Measurements from ENCODE around the gene ZNF787. TPM values are rescaled to one million over a fixed set of nuclear protein-coding genes. Genes with fewer than 3 reads are reported as not detected.

ZNF787 gene
- total and polyA plus RNA-seq, 2 of the 13 experiments (the other 11 are each of a cell fraction or from before 2014, with no cell fraction given) = 15.1 to 42.8 TPM

- H3K27me3 ChIP-seq (ENCODE audit: control insufficient read depth in 1 of 2, insufficient read depth in 2 of 2, low read length in 2 of 2) = no peaks in the 10 kb centered on the region; a peak in 1 of 5 replicates
- H3K4me2 ChIP-seq (ENCODE audit: low read depth, low read length) = no peak overlapping the region
- ChIA-PET CTCF (ENCODE audit: low intra/inter-chr PET ratio, low total read pairs) (no interaction called here), POLR2A (interaction anchor here (1.0 to 1.1 kb wide), 2 partner anchors 15 to 19 kb away, joined by 3 to 4 read pairs; no protein-coding TSS in a partner anchor)
- intact Hi-C loops (cut with micrococcal nuclease; ENCODE audit: unreplicated experiment) = loop anchor here (5.0 kb wide), 1 partner anchor 194 kb away; no protein-coding TSS in a partner anchor
- no peaks in the 10 kb centered on the region for H3K9me3 ChIP-seq (ENCODE audit: low read length)
- H3K4me1 ChIP-seq (ENCODE audit: insufficient read depth, low read length) = peaks cover 56% of the 10 kb centered on the region
- peaks cover 18% of the 10 kb centered on the region for H3K79me2 ChIP-seq (ENCODE audit: insufficient read depth, low read length)
- ATAC-seq (no peak), FAIRE-seq (no peak), DNase-seq (ENCODE audit: low spot score) (no peak)
- no peak overlapping the region for H3K27ac ChIP-seq (ENCODE audit: extremely low read length, insufficient read depth, low read length)
- in situ Hi-C loops (cut with HindIII; ENCODE audit: extremely low pct_ligation_motif_present, low pct_unique_long_range_greater_than_20kb) = no loop called here
- TF ChIP-seq ZNF850 (CRISPR knock-in tag; conservative IDR thresholded peaks at IDR 0.05) (no peak), ZSCAN20 (CRISPR knock-in tag; IDR thresholded peaks at IDR 0.05; ENCODE audit: borderline replicate concordance) (no peak), ZC3H4 (CRISPR knock-in tag; IDR thresholded peaks at IDR 0.05; ENCODE audit: borderline replicate concordance) (no peak), ZNF607 (CRISPR knock-in tag; IDR thresholded peaks at IDR 0.05; ENCODE audit: borderline replicate concordance) (no peak)
- H3K9ac ChIP-seq (ENCODE audit: insufficient read depth, low read depth, low read length) = no peak overlapping the region
- H4K20me1 ChIP-seq (ENCODE audit: insufficient read depth, low read length) = peaks cover 16% of the 10 kb centered on the region
- H3K36me3 ChIP-seq (replicated peaks in 1 of 2; ENCODE audit: control insufficient read depth in 1 of 2, insufficient read depth in 2 of 2, low read length in 2 of 2) = peaks cover 4 to 5% of the 10 kb centered on the region in 2 experiments; a peak in 1 of 5 replicates
- no TSS peak for BruUV-seq (replicated peaks)
- 89% methylated on average over 16 of the region's 16 CpGs for WGBS (ENCODE audit: low lambda C conversion rate)
- H2AFZ ChIP-seq (ENCODE audit: low read length) = peak overlapping the region; percentile 64
- H3K4me3 ChIP-seq (replicated peaks in 1 of 3; ENCODE audit: insufficient read depth in 1 of 3, low read depth in 2 of 3, low read length in 3 of 3) = no peak overlapping the region
Measured at GRCh38 chr19:56123266-56123891, 2.3 kb upstream of the ZNF787 start.

GRCh38 chr19:56120371-56121179 is 520 bp downstream of the ZNF787 start:
- peak; percentile 61 for FAIRE-seq
- in situ Hi-C loops (cut with HindIII; ENCODE audit: extremely low pct_ligation_motif_present, low pct_unique_long_range_greater_than_20kb) = no loop called here
- TF ChIP-seq HES4 (CRISPR knock-in tag; IDR thresholded peaks at IDR 0.05; ENCODE audit: borderline replicate concordance) (peak; percentile 83; the same call in 1 of the 2 replicates), ZNF446 (CRISPR knock-in tag; IDR thresholded peaks at IDR 0.05) (peak; percentile 80; the same call in 1 of the 2 replicates), ZNF207 (IDR thresholded peaks at IDR 0.05; ENCODE audit: borderline replicate concordance) (no peak), YY1 (IDR thresholded peaks at IDR 0.05; ENCODE audit: insufficient read depth, insufficient replicate concordance, low read depth, low read length) (peak; percentile 49), DMAP1 (CRISPR knock-in tag; IDR thresholded peaks at IDR 0.05) (peak; percentile 98), NFATC3 (CRISPR knock-in tag; IDR thresholded peaks at IDR 0.05) (no peak), KLF15 (CRISPR knock-in tag; IDR thresholded peaks at IDR 0.05; ENCODE audit: borderline replicate concordance) (0 out of 2 replicates have a peak, but pooled peaks have one; percentile 79), SMAD9 (CRISPR knock-in tag; IDR thresholded peaks at IDR 0.05) (no peak), RBM39 (IDR thresholded peaks at IDR 0.05; ENCODE audit: low read depth, low read length, poor library complexity, severe bottlenecking) (peak; percentile 50)

More at GRCh38 chr19:56120371-56121179, 520 bp downstream of the ZNF787 start:
- peaks cover 41% of the 10 kb centered on the region for H4K20me1 ChIP-seq (ENCODE audit: insufficient read depth, low read length)
- BruUV-seq (replicated peaks) = no TSS peak
- peaks cover 43% of the 10 kb centered on the region for H3K79me2 ChIP-seq (ENCODE audit: insufficient read depth, low read length)
- H3K27me3 ChIP-seq (ENCODE audit: control insufficient read depth in 1 of 2, insufficient read depth in 2 of 2, low read length in 2 of 2) = no peaks in the 10 kb centered on the region; a peak in 1 of 5 replicates
- ATAC-seq (peak; percentile 70), DNase-seq (ENCODE audit: low spot score) (peak; percentile 86)
- H3K4me3 ChIP-seq (replicated peaks in 1 of 3; ENCODE audit: insufficient read depth in 1 of 3, low read depth in 2 of 3, low read length in 3 of 3) = peak overlapping the region; percentile 69 to 90 (median 83)
- peaks cover 53% of the 10 kb centered on the region for H3K4me1 ChIP-seq (ENCODE audit: insufficient read depth, low read length)
- peak overlapping the region; percentile 91 for H3K9ac ChIP-seq (ENCODE audit: insufficient read depth, low read depth, low read length)
- ChIA-PET POLR2A (interaction anchor here (0.6 to 3.7 kb wide), 11 partner anchors 9 to 466 kb away, joined by 3 to 113 read pairs (median 7); partner anchors contain the start of genes U2AF2, ZNF444, ZNF583 and ZSCAN5A), CTCF (ENCODE audit: low intra/inter-chr PET ratio, low total read pairs) (interaction anchor here (1.5 kb wide), 1 partner anchor 15 kb away, joined by 4 read pairs; no protein-coding TSS in a partner anchor)
- H3K27ac ChIP-seq (ENCODE audit: extremely low read length, insufficient read depth, low read length) = peak overlapping the region; percentile 99
- H2AFZ ChIP-seq (ENCODE audit: low read length) = no peak overlapping the region
- peaks cover 6 to 14% of the 10 kb centered on the region in 2 experiments for H3K36me3 ChIP-seq (replicated peaks in 1 of 2; ENCODE audit: control insufficient read depth in 1 of 2, insufficient read depth in 2 of 2, low read length in 2 of 2)
- H3K4me2 ChIP-seq (ENCODE audit: low read depth, low read length) = peak overlapping the region; percentile 95
- 0% methylated on average over 8 of the region's 99 CpGs for WGBS (ENCODE audit: low lambda C conversion rate)
- H3K9me3 ChIP-seq (ENCODE audit: low read length) = no peaks in the 10 kb centered on the region
- intact Hi-C loops (cut with micrococcal nuclease; ENCODE audit: unreplicated experiment) = loop anchor here (1.0 to 5.0 kb wide), 3 partner anchors 10 to 197 kb away; partner anchors contain the start of gene ZNF444

All from HepG2 (cell line).